NOMO-1 (cell line): ENCODE data around the gene GPSM1.
A peak's percentile ranks its signal among the peaks of the same experiment; 100 is the strongest.

Source experiments
- DNase-seq, 2 experiments: peaks; one replicate each; lab custom pipeline; 2025; ENCODE audit not compliant: unreplicated experiment in 2 of 2; lab: John Stamatoyannopoulos, UW

Gene GPSM1

GRCh38 chr9:136327304-136327974 is at the start of gene GPSM1:
TSS of gene GPSM1 (plus strand) at chr9:136327539. CDS start at chr9:136327696, 157 bp downstream.
- peak in 1 of 2 experiments; percentile 51 for DNase-seq

- DNase-seq: no peak
These were observed 49.6 kb upstream of the GPSM1 start for GRCh38 chr9:136277746-136278145.

DNA sequence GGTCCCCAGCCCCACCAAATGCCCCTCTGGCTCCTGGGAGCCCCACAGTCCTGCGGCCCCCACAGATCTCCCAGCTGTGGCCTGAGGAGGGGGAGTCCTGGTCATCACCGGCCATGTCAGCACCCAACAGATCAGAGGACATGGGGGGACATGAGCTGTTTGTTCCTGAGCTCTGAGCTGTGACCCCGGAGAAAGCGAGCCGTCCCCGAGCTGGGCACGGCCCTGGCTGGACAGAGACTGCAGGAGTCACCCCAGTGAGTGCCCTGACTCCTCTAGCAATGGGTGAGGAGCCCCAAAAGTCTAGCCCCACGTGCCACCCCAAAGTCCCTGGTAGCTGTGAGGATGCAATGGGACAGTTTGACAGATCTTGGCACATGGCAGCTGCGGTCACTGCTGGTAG is 49.1 kb upstream of the GPSM1 start:
- DNase-seq: no peak

- DNase-seq: no peak
These were observed 48.4 kb upstream of the GPSM1 start for GRCh38 chr9:136278894-136279293.

GRCh38 chr9:136279471-136279870 is 47.9 kb upstream of the GPSM1 start:
- DNase-seq: no peak

DNA sequence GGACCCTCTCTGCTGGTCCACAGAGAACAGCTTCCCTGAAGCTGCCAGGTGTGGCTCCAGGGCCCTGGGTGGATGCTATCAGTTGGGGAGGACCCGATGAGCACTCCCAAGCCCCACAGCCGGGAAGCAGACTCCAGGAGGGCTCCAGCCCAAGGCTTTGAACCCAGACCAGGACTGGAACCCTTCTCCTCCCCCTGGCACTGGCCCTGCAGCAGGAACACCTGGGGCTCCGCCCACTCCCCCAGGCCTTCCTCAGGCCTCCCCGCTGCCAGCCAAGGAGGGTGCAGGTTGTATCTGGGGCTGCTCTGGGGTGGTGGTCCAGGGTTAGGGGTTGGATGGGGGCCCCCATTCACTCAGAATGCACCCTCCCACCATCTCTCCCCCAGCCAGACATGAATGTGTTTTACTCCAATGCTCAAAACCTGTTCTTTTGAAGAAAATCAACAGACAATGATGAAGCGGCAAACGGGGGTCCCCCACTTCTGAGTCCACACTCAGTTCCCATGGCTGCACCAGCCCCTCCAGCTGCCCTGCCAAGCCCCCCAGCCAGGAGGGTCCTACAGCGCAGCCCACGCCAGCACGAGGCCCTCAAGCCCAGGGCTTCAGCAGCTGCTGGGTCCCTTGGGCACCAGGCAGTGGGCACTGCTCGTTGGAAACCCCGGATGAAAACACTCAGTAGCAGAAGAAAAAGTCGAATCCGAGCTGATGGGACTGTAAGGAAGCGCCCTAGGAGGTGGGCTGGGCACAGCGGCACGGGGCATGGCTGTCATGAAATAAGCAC is 46.6 kb upstream of the GPSM1 start:
- DNase-seq: no peak

GRCh38 chr9:136281421-136282271 is 45.7 kb upstream of the GPSM1 start:
- DNase-seq: no peak

GRCh38 chr9:136282272-136282861 is 45.0 kb upstream of the GPSM1 start:
- no peak for DNase-seq

DNA sequence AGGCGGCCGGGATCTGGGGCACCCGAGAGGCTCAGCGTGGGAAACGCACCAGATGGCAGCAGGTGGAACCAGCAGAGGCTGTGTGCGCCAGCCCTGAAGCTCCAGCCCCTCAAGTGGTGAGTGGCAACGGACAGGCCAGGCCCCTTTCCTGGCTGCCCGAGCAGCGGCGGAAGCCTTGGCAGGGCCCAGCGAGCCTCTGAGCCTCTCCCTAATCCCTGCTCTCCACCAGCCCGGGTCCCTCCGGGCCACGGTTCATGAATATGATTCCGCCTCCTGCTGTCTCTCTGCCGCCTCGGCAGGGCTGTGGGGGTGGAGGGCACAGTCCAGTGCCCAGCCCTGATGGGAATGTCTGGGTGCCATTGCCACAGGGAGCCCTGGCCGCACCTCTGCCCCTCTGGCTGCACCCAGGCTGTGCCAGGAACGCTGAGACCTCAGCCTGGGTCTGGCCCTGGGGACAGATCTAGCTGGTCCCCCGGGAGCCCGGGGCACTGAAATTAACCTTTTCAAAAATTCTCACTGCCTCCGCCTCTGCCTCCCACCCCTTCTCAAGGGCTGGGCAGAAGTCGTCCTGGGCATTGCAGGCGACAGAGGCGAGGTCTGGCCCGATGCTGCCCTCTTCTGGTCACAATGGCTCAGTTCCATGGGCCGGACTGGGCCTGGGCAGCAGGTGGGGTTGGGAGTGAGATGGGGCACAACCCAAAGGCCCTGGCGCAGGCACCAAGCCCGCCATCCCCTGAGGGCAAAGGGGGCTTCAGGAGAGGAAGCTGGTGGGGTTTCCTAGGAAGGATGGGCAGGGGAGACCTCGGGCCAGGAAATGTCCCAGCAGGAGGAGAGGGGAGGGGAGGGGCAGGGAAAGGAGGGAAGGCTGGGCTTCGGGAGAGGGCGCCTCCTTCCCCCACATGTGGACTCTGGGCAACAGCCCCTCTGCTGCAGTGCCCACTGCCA is 43.8 kb upstream of the GPSM1 start:
- DNase-seq: peak; percentile 78 to 84

DNA sequence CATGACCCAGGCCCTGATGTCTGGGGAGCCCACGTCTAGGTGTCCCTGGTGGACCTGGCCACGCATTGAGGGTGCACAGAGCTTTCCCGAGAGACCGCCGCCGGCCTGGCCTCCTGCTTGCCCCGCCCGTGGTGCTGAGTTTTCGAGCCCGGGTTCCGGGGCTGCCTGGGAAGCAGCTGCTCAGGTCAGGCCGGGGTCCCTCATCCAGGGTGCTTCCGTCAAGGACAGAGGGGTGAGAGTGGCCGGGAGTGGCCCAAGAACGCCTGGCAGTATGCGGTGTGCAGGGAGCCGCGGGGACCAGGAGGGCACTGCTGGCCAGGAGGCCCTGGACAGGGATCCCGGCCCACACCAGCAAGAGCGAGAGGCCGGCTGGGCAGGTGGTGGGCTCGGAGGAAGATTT is 43.0 kb upstream of the GPSM1 start:
- DNase-seq: no peak

- no peak for DNase-seq
These were observed 42.4 kb upstream of the GPSM1 start for GRCh38 chr9:136284951-136285350.

DNA sequence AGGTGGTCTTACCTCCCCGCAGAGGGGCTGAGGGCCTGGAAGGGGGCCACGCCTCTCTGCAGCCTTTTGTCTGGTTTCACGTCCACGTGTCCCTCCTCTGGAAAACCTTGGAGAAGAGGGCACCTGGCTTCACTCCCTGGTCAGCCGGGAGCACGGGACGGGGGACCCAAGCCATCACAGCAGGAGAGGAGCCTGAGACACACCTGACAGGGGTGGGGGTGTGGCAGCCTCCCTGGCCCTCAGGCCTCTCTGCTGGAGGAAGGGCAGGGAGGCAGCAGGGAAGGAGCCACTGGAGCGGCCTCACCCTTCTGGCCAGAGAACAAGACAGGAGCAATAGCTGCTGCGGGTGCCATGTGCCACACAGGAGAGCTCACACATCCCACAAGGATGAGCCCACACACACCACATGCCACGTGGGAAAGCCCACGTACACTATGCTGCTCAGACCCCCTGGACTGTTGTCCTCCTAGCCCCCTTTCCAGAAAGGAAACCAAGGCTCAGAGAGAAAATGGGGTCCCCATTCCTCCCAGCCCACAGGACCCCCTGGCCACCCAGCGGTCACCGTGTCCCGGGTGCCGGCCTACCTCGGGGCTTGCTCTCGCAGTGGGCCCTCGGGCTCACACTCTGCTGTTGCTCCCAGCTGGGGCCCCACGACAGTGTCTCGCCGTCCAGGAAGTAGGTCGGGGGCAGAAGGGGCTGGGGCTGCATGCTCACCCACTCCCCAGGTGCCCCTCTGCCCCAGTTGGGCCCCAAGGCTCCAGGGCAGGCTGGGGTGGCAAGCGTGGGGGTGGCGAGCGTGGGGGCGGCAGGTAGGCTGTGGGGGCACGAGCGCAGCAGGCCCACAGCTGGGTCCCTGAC is 41.6 kb upstream of the GPSM1 start:
- DNase-seq: no peak

DNA sequence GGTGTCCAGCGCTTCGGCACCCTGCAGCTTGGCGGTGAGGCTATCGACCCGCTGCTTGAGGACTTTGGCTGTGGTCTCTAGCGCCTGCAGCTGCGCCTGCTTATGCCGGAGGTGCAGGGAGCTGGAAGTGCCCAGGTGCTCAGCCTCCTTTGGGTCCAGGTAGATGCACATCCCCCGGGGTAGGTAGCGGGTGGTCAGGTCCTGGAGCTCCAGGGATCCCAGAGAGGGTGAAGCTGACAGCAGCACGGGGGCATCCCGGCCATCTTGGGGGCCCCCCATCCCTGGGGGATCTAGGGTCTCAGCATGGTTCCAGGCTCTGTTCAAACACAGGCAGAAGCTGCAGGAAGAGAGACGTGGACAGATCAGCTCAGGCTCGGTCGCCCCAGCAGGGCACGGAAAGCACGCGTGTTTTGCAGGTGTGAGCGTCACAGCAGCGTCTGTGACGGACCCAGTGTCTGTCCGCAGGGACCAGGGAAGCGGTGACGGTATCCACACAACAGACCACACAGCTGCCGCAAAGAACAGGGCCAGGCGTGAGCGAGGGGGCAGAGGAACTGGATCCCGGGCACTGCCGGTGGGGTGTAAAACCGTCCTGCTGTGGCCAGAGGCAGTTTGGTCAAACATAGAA is 40.9 kb upstream of the GPSM1 start:
- no peak for DNase-seq

DNA sequence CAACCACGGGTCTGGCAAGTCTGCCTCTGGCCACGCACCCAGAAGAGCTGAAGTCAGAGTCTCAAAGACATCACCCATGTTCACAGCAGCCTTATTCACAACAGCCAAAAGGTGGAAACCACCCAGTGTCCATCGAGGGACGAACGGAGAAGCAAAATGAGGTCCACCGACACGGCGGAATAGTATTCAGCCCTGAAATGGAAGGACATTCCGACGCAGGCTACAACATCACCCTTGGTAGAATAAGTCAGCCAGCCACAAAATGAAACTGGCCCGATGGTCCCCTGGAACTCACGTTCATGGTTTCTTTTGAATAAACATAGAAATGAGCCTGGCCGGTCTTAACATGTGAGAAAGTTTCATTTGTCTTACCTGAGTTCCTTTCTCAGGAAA is 40.4 kb upstream of the GPSM1 start:
- DNase-seq: no peak

DNA sequence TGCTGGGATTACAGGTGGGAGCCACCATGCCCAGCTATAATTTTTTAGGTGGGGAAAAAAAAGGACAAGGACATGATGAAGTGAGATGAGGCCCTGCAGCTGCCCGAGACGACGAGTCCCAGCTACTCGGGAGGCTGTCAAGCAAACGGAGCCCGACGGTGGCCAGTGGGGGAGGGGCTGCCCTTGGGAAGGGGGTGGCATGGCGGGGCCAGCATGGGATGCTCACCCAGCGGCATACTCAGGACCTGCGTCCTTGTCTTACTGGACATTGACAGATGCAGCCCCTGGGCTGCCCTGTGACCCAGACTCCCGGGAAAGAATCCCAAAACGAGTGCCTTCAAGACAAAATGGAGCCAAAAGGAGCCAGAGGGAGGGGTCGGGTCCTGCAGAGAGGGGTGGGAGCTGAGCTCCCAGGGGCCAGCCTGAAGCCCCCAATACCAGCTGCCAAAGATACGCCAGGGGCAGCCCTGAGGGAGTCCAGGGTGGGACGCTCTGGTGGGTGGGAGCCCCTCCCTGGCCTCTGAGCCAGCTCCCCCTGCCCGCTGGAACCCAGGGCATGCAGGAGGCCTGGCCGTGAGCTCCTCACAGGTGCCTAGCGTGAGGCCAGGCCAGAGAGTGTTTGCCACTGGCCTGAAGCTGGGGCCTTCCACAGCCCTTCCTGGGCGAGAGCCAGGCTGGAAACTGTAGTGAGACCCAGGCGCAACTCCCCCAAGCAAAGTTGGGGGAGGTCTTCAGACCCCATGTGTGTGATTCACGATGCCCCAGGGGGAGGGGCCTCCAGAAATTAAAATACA is 39.2 kb upstream of the GPSM1 start:
- DNase-seq: no peak

GRCh38 chr9:136289651-136290507 is 37.5 kb upstream of the GPSM1 start:
- no peak for DNase-seq

- no peak for DNase-seq
These were observed 36.8 kb upstream of the GPSM1 start for GRCh38 chr9:136290508-136291000.
